Testis (tissue), 2 donors: ENCODE measurements around the gene LRFN4.

Source experiments
- CTCF ChIP-seq, 3 experiments: fragments of 450-650 bp in 2 of 3; fragments of 200-600 bp in 1 of 3; sonication (generic) in 1 of 3; IDR thresholded peaks; one replicate each; pipeline ENCODE4 v1.5.1; 2016 to 2019; ENCODE audit warnings: antibody characterized with exemption in 3 of 3, mild to moderate bottlenecking in 2 of 3, moderate library complexity in 1 of 3
- POLR2A ChIP-seq: fragments of 450-650 bp; IDR thresholded peaks from one replicate; pipeline ENCODE4 v1.6.1; 2017; ENCODE audit warnings: antibody characterized with exemption, mild to moderate bottlenecking, moderate library complexity

DNA sequence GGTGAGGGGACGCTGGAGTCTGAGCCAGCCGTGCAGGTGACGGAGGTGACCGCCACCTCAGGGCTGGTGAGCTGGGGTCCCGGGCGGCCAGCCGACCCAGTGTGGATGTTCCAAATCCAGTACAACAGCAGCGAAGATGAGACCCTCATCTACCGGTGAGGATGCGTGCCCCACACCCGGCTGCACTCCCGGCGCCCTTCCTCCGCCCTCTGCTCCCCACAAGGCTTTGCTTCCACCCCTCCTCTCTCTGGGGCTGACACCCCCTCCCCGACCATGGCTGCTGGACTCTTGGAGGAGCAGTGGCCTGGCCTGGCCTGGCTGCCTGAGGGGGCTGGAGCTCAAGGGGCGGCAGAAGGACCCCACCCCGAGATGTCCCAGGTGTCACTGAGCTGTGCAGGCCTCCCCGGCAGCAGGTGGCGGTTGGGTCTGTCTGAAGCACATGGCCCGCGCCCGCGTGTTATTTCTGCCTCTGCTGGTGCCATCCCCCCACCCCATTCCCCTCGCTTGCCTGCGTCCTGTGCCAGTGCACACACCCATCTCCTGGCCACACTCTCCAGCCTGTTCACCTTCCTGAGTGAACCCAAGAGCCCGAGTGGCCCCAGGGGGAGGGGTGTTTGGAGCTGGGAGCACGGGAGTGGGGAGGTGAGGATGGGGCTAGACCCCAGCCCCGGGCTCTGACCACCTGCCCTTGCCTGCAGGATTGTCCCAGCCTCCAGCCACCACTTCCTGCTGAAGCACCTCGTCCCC, 2.2 kb downstream of the LRFN4 start:
- no peak for TF ChIP-seq CTCF (IDR thresholded peaks at IDR 0.05)
- no peak for TF ChIP-seq POLR2A
